Activated CD4-positive, alpha-beta T cell treated with anti-CD3 and anti-CD28 coated beads for 48 hours (primary cell): ENCODE measurements around the gene VAMP5.
"Not testable (repeated sequence)": the region's sequence is repeated elsewhere in the genome, so short reads cannot be mapped to it uniquely, and the experiment has no call there.

Experiments used
- DNase-seq: peaks from one replicate; pipeline ENCODE4 v3.0.0-alpha.2; 2020

Gene VAMP5

GRCh38 chr2:85551698-85552678 lies 32.2 kb upstream of the VAMP5 start:
- DNase-seq: peak; percentile 91

- no peak for DNase-seq
These were observed 31.0 kb upstream of the VAMP5 start for GRCh38 chr2:85553184-85553583.

GRCh38 chr2:85554980-85555612 lies 29.1 kb upstream of the VAMP5 start:
- DNase-seq: no peak

- DNase-seq: no peak
These were observed 27.1 kb upstream of the VAMP5 start for GRCh38 chr2:85557130-85557529.

GRCh38 chr2:85558160-85558559 lies 26.1 kb upstream of the VAMP5 start:
- DNase-seq: no peak

GRCh38 chr2:85560403-85560726 lies 23.9 kb upstream of the VAMP5 start:
- DNase-seq: not testable (repeated sequence)

- DNase-seq: peak; percentile 43
These were observed 23.4 kb upstream of the VAMP5 start for GRCh38 chr2:85560812-85561279.

- peak; percentile 97 for DNase-seq
These were observed 22.7 kb upstream of the VAMP5 start, which contains the start of gene GGCX for GRCh38 chr2:85561280-85562212. Gene GGCX, minus strand, starts transcription at chr2:85561493. Its CDS starts 65 bp downstream, at chr2:85561428.

- no peak for DNase-seq
These were observed 20.1 kb upstream of the VAMP5 start for GRCh38 chr2:85564144-85564563.

- DNase-seq: no peak
These were observed 18.0 kb upstream of the VAMP5 start for GRCh38 chr2:85566265-85566664.

- no peak for DNase-seq
These were observed 8.5 kb upstream of the VAMP5 start for GRCh38 chr2:85575739-85576138.

GRCh38 chr2:85577063-85577385 lies 7.2 kb upstream of the VAMP5 start:
- DNase-seq: no peak

- peak; percentile 78 for DNase-seq
These were observed 6.6 kb upstream of the VAMP5 start, which contains the start of gene VAMP8 for GRCh38 chr2:85577386-85578242. Gene VAMP8, plus strand, starts transcription at chr2:85577586. Its CDS starts 61 bp downstream, at chr2:85577647.

GRCh38 chr2:85578243-85579180 lies 5.7 kb upstream of the VAMP5 start:
- peak; percentile 37 for DNase-seq

GRCh38 chr2:85579266-85579935 lies 4.8 kb upstream of the VAMP5 start:
- DNase-seq: no peak

GRCh38 chr2:85580206-85580605 lies 4.0 kb upstream of the VAMP5 start:
- no peak for DNase-seq

GRCh38 chr2:85582492-85582891 lies 1.7 kb upstream of the VAMP5 start:
- DNase-seq: no peak

GRCh38 chr2:85583667-85584353 lies 421 bp upstream of the VAMP5 start:
- peak; percentile 42 for DNase-seq
